K562 (cell line): Measurements from ENCODE around the gene AAK1. TPM values are rescaled to one million over a fixed set of nuclear protein-coding genes. Genes with fewer than 3 reads are reported as not detected.

Source experiments
- ATAC-seq: fragments of 200-7000 bp; cut with Tn5 transposase; 3 replicates; pipeline ENCODE4 v1.9.1; 2020; ENCODE audit warnings: moderate library complexity
- Bru-seq: library from RNA; stranded (reverse); fragments of 400-500 nt; gene quantifications from one replicate; lab custom pipeline; 2021; lab: Mats Ljungman, UMichigan
- BruChase-seq, 2 experiments: library from RNA; stranded (reverse); fragments of 400-500 nt; gene quantifications; one replicate each; lab custom pipeline; 2021; lab: Mats Ljungman, UMichigan
- BruUV-seq: library from RNA; stranded (reverse); fragments of 400-500 nt; replicated peaks from 2 replicates; lab custom pipeline; 2021; lab: Mats Ljungman, UMichigan
- CTCF ChIA-PET: fragments of 300-600 bp; formaldehyde crosslinking; extraction: SDS; loops from one replicate; lab custom pipeline; 2021; ENCODE audit warnings: low intra/inter-chr PET ratio; lab: Yijun Ruan, JAX
- POLR2A ChIA-PET: fragments of 300-600, 350-650 bp; sonication (Branson Sonifier 250); formaldehyde crosslinking; extraction: SDS; loops from one replicate; lab custom pipeline; 2021; ENCODE audit warnings: antibody characterized with exemption, inconsistent platforms; lab: Yijun Ruan, JAX
- DNase-seq, 4 experiments: peaks; one replicate each; pipeline versions ENCODE4 v3.0.0 to v3.0.0-alpha.2; 2011 to 2018; ENCODE audit warnings: low spot score in 3 of 4, mixed read lengths in 3 of 4; ENCODE audit errors: extremely low read depth in 1 of 4
- FAIRE-seq: peaks from 2 replicates; lab custom pipeline; 2011; peaks lifted over from hg19 to GRCh38; lab: Jason Lieb, UNC
- H2AFZ ChIP-seq: 2 replicates; pipeline ENCODE4 v1.6.0; 2011; ENCODE audit warnings: low read depth, low read length, control low read depth, inconsistent platforms
- H3K27ac ChIP-seq: fragments of 200-600 bp; 3 replicates; pipeline ENCODE4 v1.8.0; 2011; ENCODE audit warnings: low read depth, mild to moderate bottlenecking, control low read depth, inconsistent platforms, low read length, moderate library complexity, mixed read lengths; ENCODE audit errors: extremely low read depth
- H3K27me3 ChIP-seq, 2 experiments: fragments of 300-600 bp in 1 of 2; 2 replicates in 1 of 2; 3 replicates in 1 of 2; pipeline versions ENCODE4 v1.6.0 to v1.8.0; 2011; ENCODE audit warnings: inconsistent platforms in 2 of 2, low read length in 2 of 2, mild to moderate bottlenecking in 1 of 2, mixed read lengths in 1 of 2, moderate library complexity in 1 of 2; ENCODE audit not compliant: control insufficient read depth in 2 of 2, insufficient read depth in 2 of 2
- H3K36me3 ChIP-seq: fragments of 300-600 bp; 3 replicates; pipeline ENCODE4 v1.8.0; 2011; ENCODE audit warnings: mild to moderate bottlenecking, low read length, inconsistent platforms; ENCODE audit not compliant: control insufficient read depth, insufficient read depth
- H3K4me1 ChIP-seq, 2 experiments: fragments of 200-600 bp in 1 of 2; replicated peaks in 1 of 2; 2 replicates in 1 of 2; 3 replicates in 1 of 2; pipeline versions ENCODE4 v1.5.1 to v1.8.0; 2011; ENCODE audit warnings: inconsistent platforms in 2 of 2, low read length in 2 of 2, mild to moderate bottlenecking in 1 of 2, mixed read lengths in 1 of 2, moderate library complexity in 1 of 2; ENCODE audit not compliant: control insufficient read depth in 2 of 2, insufficient read depth in 2 of 2
- H3K4me2 ChIP-seq: 2 replicates; pipeline ENCODE4 v1.6.1; 2011; ENCODE audit warnings: low read length, control low read depth, inconsistent platforms, mixed read lengths; ENCODE audit not compliant: insufficient read depth
- H3K4me3 ChIP-seq: fragments of 200-600 bp; sonication (generic), shearing (Covaris generic); 2 replicates; pipeline ENCODE4 v1.5.1; 2016; ENCODE audit warnings: control low read depth, inconsistent platforms
- H3K79me2 ChIP-seq: fragments of 200-600 bp; 3 replicates; pipeline ENCODE4 v1.8.0; 2011; ENCODE audit warnings: low read length, inconsistent platforms; ENCODE audit not compliant: control insufficient read depth, insufficient read depth
- H3K9ac ChIP-seq, 2 experiments: 2 replicates each; pipeline versions ENCODE4 v1.6.0 to v1.6.1; 2011; ENCODE audit warnings: low read depth in 2 of 2, low read length in 2 of 2, control low read depth in 1 of 2, inconsistent platforms in 1 of 2, mild to moderate bottlenecking in 1 of 2, mixed read lengths in 1 of 2; ENCODE audit not compliant: insufficient read depth in 1 of 2
- H3K9me1 ChIP-seq: one replicate; pipeline ENCODE4 v1.6.0; 2011; ENCODE audit warnings: inconsistent platforms, mild to moderate bottlenecking, low read length, moderate library complexity; ENCODE audit not compliant: control insufficient read depth, insufficient read depth
- H3K9me3 ChIP-seq: replicated peaks from 2 replicates; pipeline ENCODE4 v1.5.1; 2011; ENCODE audit warnings: low read depth, low read length, inconsistent platforms; ENCODE audit not compliant: control insufficient read depth, insufficient read depth
- H4K20me1 ChIP-seq: replicated peaks from 2 replicates; pipeline ENCODE4 v1.6.1; 2011; ENCODE audit warnings: low read length, inconsistent platforms, mixed read lengths; ENCODE audit not compliant: control insufficient read depth, insufficient read depth
- BRF1 ChIP-seq: IDR thresholded peaks from 3 replicates; pipeline ENCODE4 v1.6.1; 2011; ENCODE audit warnings: borderline replicate concordance, mild to moderate bottlenecking; ENCODE audit not compliant: insufficient read length; ENCODE audit errors: extremely low read depth
- BRF2 ChIP-seq: IDR thresholded peaks from 3 replicates; pipeline ENCODE4 v1.6.1; 2011; ENCODE audit warnings: borderline replicate concordance, mild to moderate bottlenecking; ENCODE audit not compliant: insufficient read length, insufficient read depth
- GATAD2A ChIP-seq: fragments of 450-650 bp; IDR thresholded peaks from 2 replicates; pipeline ENCODE4 v1.6.1; 2017
- MEF2D ChIP-seq: conservative IDR thresholded peaks from 2 replicates; pipeline ENCODE4 v1.6.1; 2016; ENCODE audit warnings: low read depth, missing genetic modification characterization, missing compliant biosample characterization
- NRF1 ChIP-seq, 2 experiments: fragments of 450-650 bp; IDR thresholded peaks in 1 of 2; conservative IDR thresholded peaks in 1 of 2; 2 replicates each; pipeline ENCODE4 v1.6.1; 2014; ENCODE audit warnings: mild to moderate bottlenecking in 2 of 2
- SREBF2 ChIP-seq: sonication (generic); formaldehyde crosslinking; IDR thresholded peaks from 2 replicates; pipeline ENCODE4 v1.4.0; 2020; ENCODE audit warnings: mild to moderate bottlenecking, missing genetic modification reagents
- TAL1 ChIP-seq: fragments of 450-650 bp; IDR thresholded peaks from 2 replicates; pipeline ENCODE4 v1.6.1; 2016; ENCODE audit warnings: mild to moderate bottlenecking
- TEAD2 ChIP-seq: fragments of 450-650 bp; IDR thresholded peaks from 2 replicates; pipeline ENCODE4 v1.6.1; 2016; ENCODE audit warnings: missing genetic modification characterization, control low read depth, missing compliant biosample characterization
- UBTF ChIP-seq, 2 experiments: IDR thresholded peaks; 2 replicates each; pipeline ENCODE4 v1.6.1; 2012; ENCODE audit warnings: improper control_type of control experiment in 2 of 2, low read depth in 2 of 2, low read length in 2 of 2, borderline replicate concordance in 1 of 2
- ZNF444 ChIP-seq: fragments of 250-450 bp; sonication (Bioruptor Pico); IDR thresholded peaks from 2 replicates; pipeline ENCODE4 v1.4.0; 2020; ENCODE audit warnings: mild to moderate bottlenecking, moderate library complexity
- ZNF764 ChIP-seq: fragments of 250-450 bp; sonication (Bioruptor Pico); IDR thresholded peaks from 2 replicates; pipeline ENCODE4 v1.4.0; 2020; ENCODE audit warnings: low read depth, mild to moderate bottlenecking, moderate library complexity
- WGBS: fragments of 100-300 bp; shearing (Covaris generic); methylation state at CpG from one replicate; pipeline ENCODE4 v1.1.6; 2016; ENCODE audit warnings: low coverage, mixed read lengths; ENCODE audit not compliant: insufficient coverage; ENCODE audit errors: missing lambda C conversion rate; 5-methylcytosine and 5-hydroxymethylcytosine counted together
- in situ Hi-C: fragments of 300-500 bp; cut with MboI; formaldehyde crosslinking; loops from 4 replicates; pipeline ENCODE4 v1.15.0; 2018; ENCODE audit warnings: inconsistent platforms, mixed read lengths
- intact Hi-C: fragments of 100-400 bp; cut with micrococcal nuclease; formaldehyde crosslinking; loops from 2 replicates; pipeline ENCODE4 v1.14.2; 2022
- long read RNA-seq, 3 experiments: library from polyadenylated mRNA in 2 of 3; library from RNA in 1 of 3; unstranded in 2 of 3; stranded (forward) in 1 of 3; transcript quantifications; one replicate each; pipeline ENCODE4 v2.0.0, GENCODE V29; 2019 to 2022
- polyA minus RNA-seq, 3 experiments: library from RNA; depleted of rRNA, polyadenylated mRNA; stranded (reverse); fragments of >200 nt; gene quantifications; 2 replicates each; pipeline ENCODE4 v1.2.3, GENCODE V29; 2011
- polyA plus RNA-seq, 8 experiments: library from polyadenylated mRNA; depleted of rRNA in 4 of 8; stranded (reverse) in 5 of 8; unstranded in 3 of 8; fragments of >200 nt; fragmentation: Nextera tagmentation in 2 of 8; fragmentation: Illumina TruSeq in 1 of 8; extraction: Ambion mirVana in 2 of 8; extraction: Trizol in 1 of 8; gene quantifications; 2 replicates each; pipeline versions ENCODE4 v1.2.1 to v1.2.3, GENCODE V29; 2011 to 2014; ENCODE audit warnings: inconsistent platforms in 1 of 8, missing spikeins in 1 of 8
- total RNA-seq, 7 experiments: library from RNA; depleted of rRNA in 6 of 7; stranded (reverse); fragments of >200 nt in 6 of 7; fragmentation: Illumina TruSeq in 2 of 7; extraction: Trizol in 2 of 7; gene quantifications; 2 replicates each; pipeline versions ENCODE4 v1.2.1 to v1.2.3, GENCODE V29; 2011 to 2021; ENCODE audit warnings: low replicate concordance in 1 of 7

AAK1 gene
- total RNA-seq (2011; cell fraction: chromatin; rRNA removed; ENCODE audit: low replicate concordance), result 34.4 and 78.8 TPM in 2 replicates
- total RNA-seq (2011; cell fraction: nucleolus; rRNA removed), result 16.3 and 20.0 TPM in 2 replicates
- total RNA-seq (2011; cell fraction: nucleoplasm; rRNA removed), result 38.6 and 69.9 TPM in 2 replicates
- total RNA-seq (2014; rRNA removed), result 8.3 and 8.9 TPM in 2 replicates
- total RNA-seq (2014; rRNA removed; fragmentation: Illumina TruSeq; extraction: Trizol), result 6.0 and 6.9 TPM in 2 replicates
- total RNA-seq (2015; rRNA removed; fragmentation: Illumina TruSeq; extraction: Trizol), result 5.5 and 6.8 TPM in 2 replicates
- total RNA-seq (2021), result 13.8 and 17.1 TPM in 2 replicates
- 3.2 and 5.1 TPM in 2 replicates for polyA plus RNA-seq (2011; rRNA removed)
- polyA plus RNA-seq (2011; cell fraction: cytosol; rRNA removed), result 2.8 and 3.3 TPM in 2 replicates
- 4.5 and 10.2 TPM in 2 replicates for polyA plus RNA-seq (2011; cell fraction: nucleus; rRNA removed)
- polyA plus RNA-seq (2012), result 8.1 and 15.8 TPM in 2 replicates
- polyA plus RNA-seq (2014; fragmentation: Illumina TruSeq; extraction: Trizol), result 6.2 and 7.2 TPM in 2 replicates
- 1 to 10 TPM in 1 of 2 experiments, under 1 TPM in 1; 0.89 to 2.4 TPM for polyA plus RNA-seq (2014; fragmentation: Nextera tagmentation; extraction: Ambion mirVana)
- polyA plus RNA-seq (2014; rRNA removed), result 5.3 and 7.1 TPM in 2 replicates
- polyA minus RNA-seq (2011; rRNA and poly(A)+ RNA removed), result 10.5 and 18.0 TPM in 2 replicates
- 4.7 and 7.4 TPM in 2 replicates for polyA minus RNA-seq (2011; cell fraction: cytosol; rRNA and poly(A)+ RNA removed)
- polyA minus RNA-seq (2011; cell fraction: nucleus; rRNA and poly(A)+ RNA removed), result 8.7 and 10.9 TPM in 2 replicates
- percentile 64 among the genes with signal in this experiment for Bru-seq, nascent RNA
- percentile 76 among the genes with signal in this experiment for BruChase-seq, experiment 1, labeled RNA remaining after a 2-hour chase
- percentile 74 among the genes with signal in this experiment for BruChase-seq, experiment 2, labeled RNA remaining after a 6-hour chase
- long read RNA-seq, experiment 1, partial matches to known transcripts, result 2 of 19 reads
- long read RNA-seq, experiment 1, other reads (novel, unspliced or antisense), result 15 of 19 reads
- long read RNA-seq, experiment 2, partial matches to known transcripts, result 0 of 3 reads
- long read RNA-seq, experiment 2, other reads (novel, unspliced or antisense), result 3 of 3 reads
- long read RNA-seq, experiment 3, partial matches to known transcripts, result 0 of 2 reads
- long read RNA-seq, experiment 3, other reads (novel, unspliced or antisense), result 1 of 2 reads

- Histone ChIP-seq H3K79me2 (peaks cover 43% of the 10 kb centered on the region), H3K4me3 (peak within 1 kb of the TSS; percentile 79), H3K36me3 (no peaks in the 10 kb centered on the region), H3K9me1 (no peaks in the 10 kb centered on the region), H3K4me2 (peak within 1 kb of the TSS; percentile 82), H3K9ac (peak within 1 kb of the TSS; percentile 93), H4K20me1 (peaks cover 6% of the 10 kb centered on the region; the same call in 1 of the 2 replicates), H3K27ac (peak within 1 kb of the TSS; percentile 99), H2AFZ (peak within 1 kb of the TSS; percentile 99), H3K9me3 (no peaks in the 10 kb centered on the region), H3K4me1 (peaks cover 15 to 32% of the 10 kb centered on the region in 2 experiments; a peak in 4 of 5 replicates), H3K27me3 (no peaks in the 10 kb centered on the region)
- no TSS peak for BruUV-seq
- intact Hi-C loops (loop anchor here (2.0 to 10.0 kb wide), 5 partner anchors 38 to 271 kb away; partner anchors contain the start of gene MXD1), in situ Hi-C loops (no loop called here)
- ATAC-seq (peak; percentile 85), DNase-seq (peak; percentile 92 to 93 (median 93)), FAIRE-seq (peak; percentile 69)
- under 1% methylated on average over 55 of the region's 81 CpGs for WGBS
- POLR2A ChIA-PET, result interaction anchor here (0.5 to 4.6 kb wide), 19 partner anchors 8 to 385 kb away, joined by 3 to 25 read pairs (median 4); no protein-coding TSS in a partner anchor
- CTCF ChIA-PET, result no interaction called here
- TF ChIP-seq BRF2 (no peak), GATAD2A (no peak), BRF1 (no peak), ZNF764 (CRISPR knock-in tag) (no peak), SREBF2 (CRISPR knock-in tag) (no peak), TAL1 (no peak), NRF1 (conservative IDR thresholded peaks at IDR 0.05 in 1 of 2, IDR thresholded peaks at IDR 0.05 in 1 of 2) (peak; percentile 44 to 56; a peak in 3 of 4 replicates), ZNF444 (CRISPR knock-in tag) (0 out of 2 replicates have a peak, but pooled peaks have one; percentile 35), TEAD2 (tag) (no peak), MEF2D (tag) (no peak), UBTF (IDR thresholded peaks at IDR 0.05; ENCODE audit: borderline replicate concordance in 1 of 2, low read depth in 2 of 2, low read length in 2 of 2) (peak; percentile 43 to 74; a peak in 1 of 4 replicates)
Observed at GRCh38 chr2:69643602-69644505, at the start of gene AAK1. Gene AAK1, minus strand, starts transcription at chr2:69643739. Its CDS starts 699 bp downstream, at chr2:69643040.
